OCI-LY7 (cell line): ENCODE results near the gene CABCOCO1.

Experiments used
- CTCF ChIP-seq: fragments of 200-600 bp; sonication (generic); conservative IDR thresholded peaks from 2 replicates; pipeline ENCODE4 v1.5.1; 2014; ENCODE audit warnings: mild to moderate bottlenecking, antibody characterized with exemption, low read length, moderate library complexity, mixed read lengths
- EZH2phosphoT487 ChIP-seq: fragments of 200-600 bp; sonication (generic); IDR thresholded peaks from 2 replicates; pipeline ENCODE4 v1.6.1; 2018; ENCODE audit warnings: low read depth, borderline replicate concordance, mild to moderate bottlenecking, mixed run types, antibody characterized with exemption, low read length, moderate library complexity, mixed read lengths

GRCh38 chr10:61812920-61813319, 150.2 kb downstream of the CABCOCO1 start:
- no peak for TF ChIP-seq CTCF
- TF ChIP-seq EZH2phosphoT487: no peak
